Stimulated activated naive B cell treated with anti-CD40 and anti-IgM and Interleukin-4, amounts not matched to agents 10 μg/mL and 1 μg/mL and 100 μg/mL, for 72 hours (primary cell): ENCODE results near the gene FAM111B.
"Not testable (repeated sequence)": the region's sequence is repeated elsewhere in the genome, so short reads cannot be mapped to it uniquely, and the experiment has no call there.

Experiments
- ATAC-seq, 2 donors: fragments of 150-1000 bp; cut with Tn5 transposase; replicated peaks; 2 replicates each; pipeline ENCODE4 v1.10.0; 2021; ENCODE audit warnings: moderate library complexity in 1 of 2
- DNase-seq: peaks from one replicate; pipeline ENCODE4 v3.0.0; 2021
- H3K27ac Mint-ChIP-seq: one replicate; pipeline ENCODE4 v1.8.0; 2022; ENCODE audit warnings: mild to moderate bottlenecking, mixed read lengths
- H3K27me3 Mint-ChIP-seq, 2 donors: one replicate each; pipeline ENCODE4 v1.8.0; 2022; ENCODE audit warnings: mixed read lengths in 2 of 2
- H3K36me3 Mint-ChIP-seq, 2 donors: one replicate each; pipeline ENCODE4 v1.8.0; 2022; ENCODE audit warnings: mixed read lengths in 2 of 2, mild to moderate bottlenecking in 1 of 2
- H3K4me1 Mint-ChIP-seq, 2 donors: one replicate each; pipeline ENCODE4 v1.8.0; 2022; ENCODE audit warnings: mixed read lengths in 2 of 2, mild to moderate bottlenecking in 1 of 2
- H3K4me3 Mint-ChIP-seq, 2 donors: one replicate each; pipeline ENCODE4 v1.8.0; 2022; ENCODE audit warnings: mild to moderate bottlenecking in 2 of 2, mixed read lengths in 2 of 2, moderate library complexity in 1 of 2
- H3K9me3 Mint-ChIP-seq, 2 donors: one replicate each; pipeline ENCODE4 v1.8.0; 2022; ENCODE audit warnings: mixed read lengths in 2 of 2, mild to moderate bottlenecking in 1 of 2

Gene FAM111B

DNA sequence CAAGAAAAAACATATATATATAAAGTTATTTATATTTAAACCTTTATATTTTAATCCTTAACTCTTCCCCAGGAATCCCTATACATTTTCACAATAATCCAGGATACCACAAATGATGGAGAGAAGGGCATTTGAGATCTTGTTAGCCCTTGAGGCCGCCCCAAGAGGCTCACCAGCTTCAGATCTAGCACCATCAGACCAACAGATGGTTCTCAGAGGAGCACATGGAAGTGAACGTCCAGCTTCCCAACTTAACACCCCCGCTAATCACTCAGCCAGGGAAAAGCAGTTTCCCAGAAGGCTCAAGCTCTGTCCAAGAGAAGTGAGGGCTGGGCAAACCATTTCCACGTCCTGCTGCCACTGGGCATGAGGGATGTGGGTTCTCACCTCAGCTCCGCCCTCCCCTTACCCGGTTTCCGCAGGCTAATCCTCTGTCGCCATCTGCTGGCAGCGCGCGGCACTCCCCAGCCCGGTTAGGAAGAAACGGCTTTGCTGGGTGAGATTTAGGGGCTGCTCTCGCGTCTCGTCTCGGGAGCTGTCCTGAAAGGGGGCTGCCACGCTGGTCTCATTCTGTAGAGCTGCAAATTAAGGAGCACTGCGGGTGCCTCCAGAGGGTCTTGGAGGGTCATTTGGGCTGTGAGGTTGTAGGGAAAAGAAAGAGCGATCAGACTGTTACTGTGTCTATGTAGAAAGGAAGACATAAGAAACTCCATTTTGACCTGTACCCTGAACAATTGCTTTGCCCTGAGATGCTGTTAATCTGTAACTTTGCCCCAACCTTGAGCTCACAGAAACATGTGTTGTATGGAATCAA is 28.8 kb downstream of the FAM111B start:
- Mint-ChIP-seq H3K27me3 (no peaks in the 10 kb centered on the region), H3K36me3 (peaks cover 33 to 34% of the 10 kb centered on the region in 2 donors), H3K9me3 (peaks cover 14 to 15% of the 10 kb centered on the region in 2 donors), H3K4me3 (peak overlapping the region; percentile 73 to 78), H3K27ac (peak overlapping the region; percentile 90), H3K4me1 (peaks cover 8 to 19% of the 10 kb centered on the region in 2 donors)
- ATAC-seq (peak; percentile 99 to 100), DNase-seq (peak; percentile 82)

DNA sequence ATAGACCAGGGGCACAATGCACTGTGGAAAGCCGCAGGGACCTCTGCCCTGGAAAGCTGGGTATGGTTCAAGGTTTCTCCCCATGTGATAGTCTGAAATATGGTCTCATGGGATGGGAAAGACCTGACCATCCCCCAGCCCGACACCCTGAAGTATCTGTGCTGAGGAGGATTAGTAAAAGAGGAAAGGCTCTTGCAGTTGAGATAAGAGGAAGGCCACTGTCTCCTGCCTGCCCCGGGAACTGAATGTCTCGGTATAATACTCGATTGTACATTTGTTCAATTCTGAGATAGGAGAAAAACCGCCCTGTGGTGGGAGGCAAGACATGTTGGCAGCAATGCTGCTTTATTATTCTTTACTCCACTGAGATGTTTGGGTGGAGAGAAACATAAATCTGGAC is 29.5 kb downstream of the FAM111B start:
- H3K9me3 Mint-ChIP-seq: peaks cover 11 to 15% of the 10 kb centered on the region in 2 donors
- DNase-seq, H3K27ac Mint-ChIP-seq, H3K27me3 Mint-ChIP-seq, ATAC-seq, H3K4me3 Mint-ChIP-seq: not testable (repeated sequence)
- H3K36me3 Mint-ChIP-seq: peaks cover 27 to 29% of the 10 kb centered on the region in 2 donors
- H3K4me1 Mint-ChIP-seq: peaks cover 10 to 26% of the 10 kb centered on the region in 2 donors

DNA sequence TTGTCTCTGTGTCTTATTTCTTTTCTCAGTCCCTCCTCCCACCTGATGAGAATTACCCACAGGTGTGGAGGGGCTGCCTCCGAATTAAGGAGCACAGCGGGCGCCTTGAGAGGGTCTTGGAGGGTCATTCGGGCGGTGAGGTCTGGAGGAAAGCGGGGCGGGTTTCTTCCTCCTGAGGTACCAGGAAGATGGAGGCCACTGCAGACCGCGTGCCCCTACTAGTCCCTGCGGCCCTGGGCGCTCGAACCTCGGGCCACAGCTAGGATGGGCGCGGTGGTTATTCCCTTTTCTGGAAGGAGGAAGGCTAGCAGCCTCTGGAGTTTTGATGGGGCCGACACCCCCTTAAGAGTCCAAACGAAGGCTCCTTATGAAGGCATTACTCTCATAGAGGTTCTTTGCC is 30.2 kb downstream of the FAM111B start:
- Mint-ChIP-seq H3K27ac (no peak overlapping the region), H3K36me3 (peaks cover 21 to 23% of the 10 kb centered on the region in 2 donors), H3K4me1 (peaks cover 12 to 32% of the 10 kb centered on the region in 2 donors), H3K4me3 (no peak overlapping the region), H3K9me3 (peaks cover 9 to 13% of the 10 kb centered on the region in 2 donors), H3K27me3 (no peaks in the 10 kb centered on the region)
- ATAC-seq (no peak), DNase-seq (no peak)

DNA sequence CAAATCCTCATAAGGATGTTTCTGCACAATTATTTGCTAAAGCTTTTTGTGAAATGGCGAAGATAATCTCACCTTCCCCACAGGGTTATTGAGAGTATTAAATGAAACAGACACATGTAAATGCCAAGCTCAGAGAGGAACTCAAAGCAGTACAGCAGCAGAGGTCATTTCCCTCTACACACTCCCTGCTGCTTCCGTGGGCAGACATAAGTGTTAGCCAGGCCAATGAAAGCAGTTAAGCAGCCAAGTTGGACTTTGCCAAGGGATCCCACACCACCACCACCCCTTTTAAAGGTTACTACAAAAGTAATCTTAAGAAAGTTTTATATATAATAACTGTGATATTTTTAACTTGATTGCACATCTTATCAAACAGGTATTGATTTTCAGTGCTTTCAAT is 31.6 kb downstream of the FAM111B start:
- ATAC-seq: no peak
- DNase-seq: no peak
- no peaks in the 10 kb centered on the region for H3K9me3 Mint-ChIP-seq
- no peak overlapping the region for H3K27ac Mint-ChIP-seq
- no peak overlapping the region for H3K4me3 Mint-ChIP-seq
- H3K4me1 Mint-ChIP-seq: peaks cover 23 to 46% of the 10 kb centered on the region in 2 donors
- no peaks in the 10 kb centered on the region for H3K27me3 Mint-ChIP-seq
- H3K36me3 Mint-ChIP-seq: peaks cover 6 to 11% of the 10 kb centered on the region in 2 donors

DNA sequence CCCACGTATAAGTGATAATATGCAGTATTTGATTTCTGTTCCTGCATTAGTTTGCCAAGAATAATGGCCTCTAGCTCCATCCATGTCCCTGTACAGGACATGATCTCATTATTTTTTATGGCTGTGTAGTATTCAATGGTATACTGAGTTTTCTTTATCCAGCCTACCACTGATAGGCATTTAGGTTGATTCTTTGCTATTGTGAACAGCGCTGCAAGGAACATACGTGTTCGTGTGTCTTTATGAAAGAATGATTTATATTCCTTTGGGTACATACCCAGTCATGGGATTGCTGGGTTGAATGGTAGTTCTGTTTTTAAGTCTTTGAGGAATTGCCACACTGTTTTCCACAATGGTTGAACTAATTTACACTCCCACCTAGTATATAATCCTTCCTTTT is 34.2 kb downstream of the FAM111B start:
- DNase-seq: no peak
- ATAC-seq: no peak
- Mint-ChIP-seq H3K4me3 (no peak overlapping the region), H3K27ac (peak overlapping the region; percentile 6), H3K9me3 (no peaks in the 10 kb centered on the region), H3K27me3 (no peaks in the 10 kb centered on the region), H3K36me3 (peaks cover 0 to 6% of the 10 kb centered on the region in 2 donors), H3K4me1 (peaks cover 34 to 52% of the 10 kb centered on the region in 2 donors)

DNA sequence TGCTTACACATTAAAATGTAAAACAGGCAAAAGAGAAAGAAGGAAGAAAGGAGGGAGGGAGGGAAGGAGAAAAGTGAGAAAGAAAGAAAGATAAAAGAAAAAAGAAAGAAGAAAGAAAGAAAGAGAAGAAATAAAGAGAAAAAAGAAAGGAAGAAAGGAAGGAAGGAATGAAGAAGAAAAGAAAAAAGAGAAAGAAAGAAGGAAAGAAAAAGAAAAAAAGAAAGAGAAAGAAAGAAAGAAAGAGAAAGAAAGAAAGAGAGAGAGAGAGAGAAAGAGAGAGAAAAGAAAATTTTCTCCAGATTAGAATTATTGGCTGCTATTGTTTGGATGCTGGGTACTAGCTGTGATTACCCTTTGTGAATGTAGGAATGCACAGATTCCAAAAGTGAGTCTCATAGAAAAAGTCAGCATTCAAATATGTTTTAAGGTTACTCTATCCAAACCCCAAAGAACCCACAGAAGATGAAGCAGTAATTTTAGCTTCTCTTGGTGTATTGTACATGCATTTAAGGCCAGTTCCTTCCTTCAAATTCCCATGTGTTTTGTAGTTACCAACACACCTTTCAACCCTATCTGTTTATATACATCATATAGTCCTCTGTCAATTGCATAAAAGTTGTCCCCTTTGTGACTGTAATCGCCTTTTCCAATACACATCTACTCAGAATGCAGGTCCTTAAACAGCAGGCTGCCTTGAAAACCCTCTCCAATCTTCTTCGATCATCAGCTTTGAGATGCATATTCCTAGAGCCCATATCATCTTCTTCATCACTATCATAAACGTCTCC is 34.8 kb downstream of the FAM111B start:
- H3K27ac Mint-ChIP-seq: peak overlapping the region; percentile 99
- no peaks in the 10 kb centered on the region for H3K27me3 Mint-ChIP-seq
- peak overlapping the region; percentile 96 to 97 for H3K4me3 Mint-ChIP-seq
- peak; percentile 1 for ATAC-seq
- no peaks in the 10 kb centered on the region for H3K9me3 Mint-ChIP-seq
- peaks cover 33 to 56% of the 10 kb centered on the region in 2 donors for H3K4me1 Mint-ChIP-seq
- H3K36me3 Mint-ChIP-seq: peaks cover 0 to 6% of the 10 kb centered on the region in 2 donors
- no peak for DNase-seq

DNA sequence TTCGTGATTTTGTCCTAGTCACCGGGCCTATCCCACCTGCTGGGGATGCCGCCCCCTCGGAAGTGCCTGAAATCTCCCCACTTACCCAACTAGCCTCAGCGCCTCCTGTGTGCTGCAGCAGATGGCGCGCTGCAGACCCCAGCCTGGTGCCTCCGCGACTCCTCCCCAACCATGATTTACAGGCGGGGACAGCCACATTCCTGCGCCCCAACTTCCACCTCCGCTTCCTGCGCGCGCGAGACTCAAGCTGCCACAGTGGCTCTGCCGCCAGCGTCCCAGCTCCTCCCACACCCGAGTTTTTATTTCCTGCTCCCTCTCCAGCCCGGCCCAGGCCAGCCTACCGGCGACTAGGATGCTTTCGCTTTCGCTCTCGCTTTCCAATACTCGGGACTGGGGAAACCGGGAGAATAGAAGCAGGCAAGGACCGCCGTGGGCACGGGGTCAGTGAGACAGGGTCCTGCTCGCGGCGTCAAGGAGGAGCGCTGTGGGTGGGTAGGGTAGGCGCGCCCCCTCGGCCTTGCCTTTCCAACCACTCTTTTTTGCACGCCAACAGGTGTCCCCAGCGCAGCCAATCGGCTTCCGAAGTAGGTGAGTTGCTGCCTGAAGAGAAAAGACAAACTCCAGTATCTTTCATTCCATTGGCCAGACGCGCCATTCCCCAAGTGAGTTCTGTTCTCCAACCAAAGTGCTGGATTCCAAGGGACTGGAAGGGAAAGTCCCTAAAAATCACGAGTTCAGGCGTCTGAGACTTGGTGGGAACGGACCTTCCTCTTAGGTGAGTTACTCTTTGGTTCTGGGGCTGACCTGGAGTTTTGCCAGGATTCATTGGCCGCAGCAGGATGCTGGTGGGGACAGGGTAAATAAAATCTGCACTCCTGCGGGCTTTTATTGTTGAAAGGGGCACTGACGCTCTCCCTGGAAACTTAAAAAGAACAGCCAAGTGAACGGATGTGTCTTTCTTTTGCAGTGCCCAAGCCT is 35.8 kb downstream of the FAM111B start, which contains the start of gene FAM111A:
TSS of gene FAM111A (plus strand) at position 327 of the 978 bp plus-strand sequence. CDS start 6,017 bp downstream, outside the sequence.
- DNase-seq (peak; percentile 80), ATAC-seq (peak; percentile 77 to 80)
- H3K36me3 Mint-ChIP-seq: peaks cover 0 to 3% of the 10 kb centered on the region in 2 donors
- peak within 1 kb of the TSS; percentile 99 for H3K27ac Mint-ChIP-seq
- no peaks in the 10 kb centered on the region for H3K27me3 Mint-ChIP-seq
- H3K4me1 Mint-ChIP-seq: peaks cover 40 to 65% of the 10 kb centered on the region in 2 donors
- no peaks in the 10 kb centered on the region for H3K9me3 Mint-ChIP-seq
- H3K4me3 Mint-ChIP-seq: peak within 1 kb of the TSS; percentile 96 to 97

DNA sequence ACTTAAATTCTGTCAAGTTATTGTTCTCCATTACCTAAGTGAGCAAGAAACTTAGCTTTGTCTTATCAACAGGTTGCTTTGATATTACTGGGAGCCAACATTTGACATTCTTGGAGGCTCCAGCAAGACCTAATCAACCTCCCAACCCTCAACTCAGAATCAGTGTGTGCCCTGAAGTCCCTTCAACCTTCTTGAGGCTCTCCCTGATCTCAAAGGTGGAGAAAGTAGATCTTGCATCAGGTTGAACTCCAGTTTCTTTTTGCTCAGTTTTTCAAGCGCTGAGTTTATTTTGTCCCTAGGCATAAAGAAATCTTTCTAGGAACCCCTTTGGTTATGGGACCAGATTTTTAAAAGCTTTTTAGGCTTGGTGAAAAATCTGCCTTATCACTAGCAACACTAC is 37.1 kb downstream of the FAM111B start:
- Mint-ChIP-seq H3K27me3 (no peaks in the 10 kb centered on the region), H3K4me1 (peaks cover 46 to 75% of the 10 kb centered on the region in 2 donors), H3K4me3 (peak overlapping the region; percentile 96 to 97), H3K36me3 (peaks cover 5% of the 10 kb centered on the region in 2 donors), H3K9me3 (no peaks in the 10 kb centered on the region), H3K27ac (peak overlapping the region; percentile 99)
- ATAC-seq: no peak
- no peak for DNase-seq

DNA sequence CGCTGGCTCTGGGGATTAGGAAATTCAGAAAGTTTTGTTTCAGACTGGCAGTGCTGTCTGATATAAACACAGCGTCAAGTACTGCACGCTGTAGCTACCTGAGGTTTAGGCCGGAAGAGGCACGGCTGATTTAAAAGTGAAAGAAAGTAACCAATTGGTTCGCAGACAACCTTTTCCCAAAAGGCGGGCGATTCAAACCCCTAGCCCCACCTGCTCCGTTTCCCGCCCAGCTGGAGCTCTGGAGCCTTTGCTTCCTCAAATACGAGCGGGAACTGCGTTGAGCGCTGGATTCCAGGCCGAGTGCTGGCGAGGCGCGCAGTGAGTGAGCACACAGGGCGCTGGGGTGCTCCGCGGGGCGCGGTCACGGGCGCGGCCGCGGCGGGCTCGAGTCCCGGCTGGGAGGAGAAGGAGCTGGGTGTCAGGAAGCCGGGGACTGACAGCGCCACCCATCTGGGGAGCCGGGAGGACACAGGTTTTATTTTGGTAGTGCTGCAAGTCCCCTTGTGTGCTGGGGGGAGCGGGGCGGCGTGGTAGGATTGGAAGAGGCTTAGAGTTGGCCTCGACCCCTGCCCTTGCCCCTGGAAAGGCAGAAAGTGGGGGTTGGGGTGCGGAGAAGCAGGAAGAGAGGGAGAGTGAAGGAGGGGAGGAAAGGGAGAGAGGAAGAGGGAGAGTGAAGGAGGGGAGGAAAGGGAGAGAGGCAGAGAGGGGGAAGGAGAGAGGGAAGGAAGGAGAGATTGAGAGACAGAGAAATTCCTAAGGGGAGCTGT is 37.7 kb downstream of the FAM111B start:
- peak overlapping the region; percentile 99 for H3K27ac Mint-ChIP-seq
- peak overlapping the region; percentile 96 to 97 for H3K4me3 Mint-ChIP-seq

DNA sequence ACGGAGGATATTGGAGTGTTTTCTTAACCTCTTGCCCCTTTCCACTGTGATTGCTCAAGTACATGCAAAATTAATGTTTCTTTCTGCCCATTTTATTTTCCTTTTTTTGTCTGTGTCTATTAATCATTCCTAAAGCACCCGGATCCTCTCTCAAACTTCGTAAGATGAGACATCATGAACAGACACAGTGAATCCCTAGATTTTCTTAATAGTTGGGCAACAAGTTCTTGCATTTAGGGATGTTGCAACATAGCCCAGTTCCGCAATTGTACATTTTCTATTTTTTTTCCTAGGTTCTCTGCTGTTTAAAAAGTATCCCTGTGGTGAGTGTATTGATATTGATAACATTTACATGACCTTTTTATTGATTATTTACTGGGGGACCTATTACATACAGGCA is 38.5 kb downstream of the FAM111B start:
- H3K9me3 Mint-ChIP-seq: no peaks in the 10 kb centered on the region
- peak overlapping the region; percentile 96 to 97 for H3K4me3 Mint-ChIP-seq
- no peak for DNase-seq
- peaks cover 7 to 8% of the 10 kb centered on the region in 2 donors for H3K36me3 Mint-ChIP-seq
- H3K4me1 Mint-ChIP-seq: peaks cover 46 to 75% of the 10 kb centered on the region in 2 donors
- no peak for ATAC-seq
- no peaks in the 10 kb centered on the region for H3K27me3 Mint-ChIP-seq
- peak overlapping the region; percentile 99 for H3K27ac Mint-ChIP-seq

More for the DNA sequence above, 37.7 kb downstream of the FAM111B start:
- DNase-seq (peak; percentile 74), ATAC-seq (peak; percentile 62 to 71)
- Mint-ChIP-seq H3K4me1 (peaks cover 46 to 75% of the 10 kb centered on the region in 2 donors), H3K27me3 (no peaks in the 10 kb centered on the region), H3K36me3 (peaks cover 7 to 8% of the 10 kb centered on the region in 2 donors), H3K9me3 (no peaks in the 10 kb centered on the region)

DNA sequence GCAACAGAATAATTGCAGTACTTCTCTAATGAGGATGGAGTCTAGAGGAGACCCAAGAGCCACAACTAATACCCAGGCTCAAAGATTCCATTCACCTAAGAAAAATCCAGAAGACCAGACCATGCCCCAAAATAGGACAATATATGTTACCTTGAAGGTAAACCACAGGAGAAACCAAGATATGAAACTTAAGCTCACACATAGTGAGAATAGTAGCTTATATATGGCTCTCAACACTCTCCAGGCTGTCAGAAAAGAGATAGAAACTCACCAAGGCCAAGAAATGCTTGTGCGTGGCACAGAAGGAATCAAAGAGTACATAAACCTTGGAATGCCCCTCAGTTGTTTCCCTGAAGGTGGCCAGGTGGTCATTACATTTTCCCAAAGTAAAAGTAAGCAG is 44.7 kb downstream of the FAM111B start:
- H3K36me3 Mint-ChIP-seq: peaks cover 4 to 16% of the 10 kb centered on the region in 2 donors
- DNase-seq (no peak), ATAC-seq (peak; percentile 41 to 62)
- peak overlapping the region; percentile 82 for H3K27ac Mint-ChIP-seq
- peaks cover 26 to 40% of the 10 kb centered on the region in 2 donors for H3K4me1 Mint-ChIP-seq
- H3K4me3 Mint-ChIP-seq: peak overlapping the region in 1 of 2 donors; percentile 83
- no peaks in the 10 kb centered on the region for H3K27me3 Mint-ChIP-seq
- no peaks in the 10 kb centered on the region for H3K9me3 Mint-ChIP-seq

DNA sequence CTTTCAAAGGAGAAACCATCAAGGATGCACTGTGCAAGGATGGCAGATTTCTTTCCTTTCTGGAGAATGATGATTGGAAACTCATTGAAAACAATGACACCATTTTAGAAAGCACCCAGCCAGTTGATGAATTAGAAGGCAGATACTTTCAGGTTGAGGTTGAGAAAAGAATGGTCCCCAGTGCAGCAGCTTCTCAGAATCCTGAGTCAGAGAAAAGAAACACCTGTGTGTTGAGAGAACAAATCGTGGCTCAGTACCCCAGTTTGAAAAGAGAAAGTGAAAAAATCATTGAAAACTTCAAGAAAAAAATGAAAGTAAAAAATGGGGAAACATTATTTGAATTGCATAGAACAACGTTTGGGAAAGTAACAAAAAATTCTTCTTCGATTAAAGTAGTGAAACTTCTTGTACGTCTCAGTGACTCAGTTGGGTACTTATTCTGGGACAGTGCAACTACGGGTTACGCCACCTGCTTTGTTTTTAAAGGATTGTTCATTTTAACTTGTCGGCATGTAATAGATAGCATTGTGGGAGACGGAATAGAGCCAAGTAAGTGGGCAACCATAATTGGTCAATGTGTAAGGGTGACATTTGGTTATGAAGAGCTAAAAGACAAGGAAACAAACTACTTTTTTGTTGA is 45.4 kb downstream of the FAM111B start:
- ATAC-seq (peak; percentile 86 to 89), DNase-seq (no peak)
- H3K4me3 Mint-ChIP-seq: peak overlapping the region; percentile 65 to 83
- no peaks in the 10 kb centered on the region for H3K9me3 Mint-ChIP-seq
- no peaks in the 10 kb centered on the region for H3K27me3 Mint-ChIP-seq
- peak overlapping the region; percentile 82 for H3K27ac Mint-ChIP-seq
- H3K4me1 Mint-ChIP-seq: peaks cover 23 to 40% of the 10 kb centered on the region in 2 donors
- peaks cover 4 to 16% of the 10 kb centered on the region in 2 donors for H3K36me3 Mint-ChIP-seq
